K562 (cell line): ENCODE measurements around the gene ERH. TPM values are rescaled to one million over a fixed set of nuclear protein-coding genes. Genes with fewer than 3 reads are reported as not detected.

Source experiments
- BCLAF1 ChIP-seq, 2 experiments: fragments of 450-650 bp in 1 of 2; IDR thresholded peaks; 2 replicates each; pipeline ENCODE4 v1.6.1; 2011 to 2017; ENCODE audit warnings: low read depth in 2 of 2, antibody characterized with exemption in 1 of 2, borderline replicate concordance in 1 of 2, low read length in 1 of 2, mild to moderate bottlenecking in 1 of 2, mixed read lengths in 1 of 2; ENCODE audit not compliant: control insufficient read depth in 1 of 2
- BCOR ChIP-seq: fragments of 450-650 bp; IDR thresholded peaks from 2 replicates; pipeline ENCODE4 v1.6.1; 2016
- CLOCK ChIP-seq: fragments of 250-450 bp; sonication (Bioruptor Pico); IDR thresholded peaks from 2 replicates; pipeline ENCODE4 v1.4.0; 2020; ENCODE audit warnings: mild to moderate bottlenecking, moderate library complexity, borderline replicate concordance
- GATAD2A ChIP-seq: fragments of 450-650 bp; IDR thresholded peaks from 2 replicates; pipeline ENCODE4 v1.6.1; 2017
- MCM3 ChIP-seq: fragments of 450-650 bp; IDR thresholded peaks from 2 replicates; pipeline ENCODE4 v1.6.1; 2016
- MNT ChIP-seq, 2 experiments: fragments of 450-650 bp; conservative IDR thresholded peaks; 2 replicates each; pipeline ENCODE4 v1.6.1; 2017; ENCODE audit warnings: mild to moderate bottlenecking in 2 of 2, moderate library complexity in 2 of 2
- NKRF ChIP-seq: fragments of 450-650 bp; IDR thresholded peaks from 2 replicates; pipeline ENCODE4 v1.6.1; 2016; ENCODE audit warnings: borderline replicate concordance
- TBL1XR1 ChIP-seq, 2 experiments: IDR thresholded peaks; 2 replicates each; pipeline ENCODE4 v1.6.1; 2012; ENCODE audit warnings: improper control_type of control experiment in 2 of 2, low read length in 2 of 2, mild to moderate bottlenecking in 1 of 2
- TCF7 ChIP-seq: sonication (generic); IDR thresholded peaks from 2 replicates; pipeline ENCODE4 v1.6.1; 2016; ENCODE audit warnings: antibody characterized with exemption, borderline replicate concordance
- ZNF830 ChIP-seq: fragments of 250-450 bp; sonication (Bioruptor Pico); IDR thresholded peaks from 2 replicates; pipeline ENCODE4 v1.5.0; 2021; ENCODE audit warnings: mild to moderate bottlenecking
- polyA plus RNA-seq, 8 experiments: library from polyadenylated mRNA; depleted of rRNA in 4 of 8; stranded (reverse) in 5 of 8; unstranded in 3 of 8; fragments of >200 nt; fragmentation: Nextera tagmentation in 2 of 8; fragmentation: Illumina TruSeq in 1 of 8; extraction: Ambion mirVana in 2 of 8; extraction: Trizol in 1 of 8; gene quantifications; 2 replicates each; pipeline versions ENCODE4 v1.2.1 to v1.2.3, GENCODE V29; 2011 to 2014; ENCODE audit warnings: inconsistent platforms in 1 of 8, missing spikeins in 1 of 8
- total RNA-seq, 7 experiments: library from RNA; depleted of rRNA in 6 of 7; stranded (reverse); fragments of >200 nt in 6 of 7; fragmentation: Illumina TruSeq in 2 of 7; extraction: Trizol in 2 of 7; gene quantifications; 2 replicates each; pipeline versions ENCODE4 v1.2.1 to v1.2.3, GENCODE V29; 2011 to 2021; ENCODE audit warnings: low replicate concordance in 1 of 7
- TF ChIP-seq, protein P1 (sequence below), 2 experiments: fragments of 200-800 bp in 1 of 2; sonication (Bioruptor generic) in 1 of 2; sonication (generic) in 1 of 2; formaldehyde crosslinking in 1 of 2; IDR thresholded peaks in 1 of 2; conservative IDR thresholded peaks in 1 of 2; 2 replicates each; pipeline versions ENCODE4 v1.5.0 to v1.6.1; 2016 to 2020; ENCODE audit warnings: missing compliant biosample characterization in 1 of 2, missing genetic modification characterization in 1 of 2, missing genetic modification reagents in 1 of 2

ERH gene
- total and polyA plus RNA-seq, 9 of the 15 experiments (the other 6 are each of a cell fraction or from before 2014, with no cell fraction given), result 78.2 to 474 (median 250) TPM

GRCh38 chr14:69398053-69398817 lies at the start of gene ERH, which contains the start of gene SLC39A9 (continued):
- TF ChIP-seq MNT (conservative IDR thresholded peaks at IDR 0.05) (peak; percentile 61 to 74), CLOCK (CRISPR knock-in tag) (no peak), TBL1XR1 (IDR thresholded peaks at IDR 0.05; ENCODE audit: low read length in 2 of 2) (peak in 1 of 2 experiments; percentile 33; a peak in 1 of 4 replicates), BCOR (no peak), MCM3 (no peak), BCLAF1 (IDR thresholded peaks at IDR 0.05; ENCODE audit: borderline replicate concordance in 1 of 2, control insufficient read depth in 1 of 2, low read depth in 2 of 2, low read length in 1 of 2) (no peak), NKRF (peak; percentile 86; the same call in 1 of the 2 replicates), GATAD2A (no peak), ZNF830 (CRISPR knock-in tag) (no peak), TCF7 (no peak)
- TF ChIP-seq, protein P1, sequence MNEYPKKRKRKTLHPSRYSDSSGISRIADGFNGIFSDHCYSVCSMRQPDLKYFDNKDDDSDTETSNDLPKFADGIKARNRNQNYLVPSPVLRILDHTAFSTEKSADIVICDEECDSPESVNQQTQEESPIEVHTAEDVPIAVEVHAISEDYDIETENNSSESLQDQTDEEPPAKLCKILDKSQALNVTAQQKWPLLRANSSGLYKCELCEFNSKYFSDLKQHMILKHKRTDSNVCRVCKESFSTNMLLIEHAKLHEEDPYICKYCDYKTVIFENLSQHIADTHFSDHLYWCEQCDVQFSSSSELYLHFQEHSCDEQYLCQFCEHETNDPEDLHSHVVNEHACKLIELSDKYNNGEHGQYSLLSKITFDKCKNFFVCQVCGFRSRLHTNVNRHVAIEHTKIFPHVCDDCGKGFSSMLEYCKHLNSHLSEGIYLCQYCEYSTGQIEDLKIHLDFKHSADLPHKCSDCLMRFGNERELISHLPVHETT (CRISPR knock-in tag; conservative IDR thresholded peaks at IDR 0.05 in 1 of 2, IDR thresholded peaks at IDR 0.05 in 1 of 2), result peak in 1 of 2 experiments; percentile 82; a peak in 2 of 4 replicates
- TF ChIP-seq, all 486 proteins: peak for 124
